Hematopoietic multipotent progenitor cell treated with erythropoietin and hydrocortisone succinate and interleukin-3 and kit ligand, for 17 days (in vitro differentiated cells): ENCODE data around the gene CD276.
"Not testable (repeated sequence)": the region's sequence is repeated elsewhere in the genome, so short reads cannot be mapped to it uniquely, and the experiment has no call there.

Experiments used
- DNase-seq: peaks from one replicate; pipeline ENCODE4 v3.0.0-alpha.2; 2015; ENCODE audit warnings: low spot score

The CD276 gene

DNA sequence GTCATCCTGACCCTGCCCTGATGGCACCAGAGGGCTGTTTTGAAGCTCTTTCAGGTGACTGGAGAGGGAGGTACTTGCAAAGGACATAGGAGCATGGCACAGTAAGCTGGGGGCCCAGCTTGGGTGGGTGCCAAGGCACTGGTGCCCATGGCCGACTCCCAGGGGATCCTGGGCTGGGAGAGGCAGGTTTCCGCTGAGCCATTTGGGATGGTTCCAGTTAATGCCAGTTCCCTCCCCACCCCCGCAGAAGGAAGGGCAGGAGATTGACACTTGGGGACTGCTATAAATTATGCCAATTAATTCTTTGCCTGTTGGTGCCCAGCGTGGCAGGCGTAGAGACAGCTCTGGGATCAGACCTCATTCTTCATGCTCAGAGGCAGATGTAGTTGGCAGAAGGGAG, 26.1 kb downstream of the CD276 start:
- DNase-seq: no peak

DNA sequence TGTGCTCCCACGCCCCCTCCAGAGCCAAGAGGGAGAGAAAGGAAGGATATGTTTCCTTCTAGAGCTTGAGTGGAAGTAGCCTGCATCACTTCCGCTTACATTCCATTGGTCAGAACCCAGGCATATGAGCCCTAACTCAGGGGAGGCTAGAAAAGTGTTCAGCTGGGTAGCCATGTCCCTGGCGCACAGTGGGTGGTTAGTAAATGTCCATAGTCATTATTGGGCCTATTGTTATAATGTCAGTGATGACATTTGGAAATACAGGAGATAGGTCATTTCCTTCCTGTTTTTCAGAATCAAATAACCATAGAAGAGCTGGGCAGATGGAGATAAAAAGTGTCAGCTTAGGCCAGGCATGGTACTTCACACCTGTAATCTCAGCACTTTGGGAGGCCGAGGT, 27.3 kb downstream of the CD276 start:
- DNase-seq: no peak

DNA sequence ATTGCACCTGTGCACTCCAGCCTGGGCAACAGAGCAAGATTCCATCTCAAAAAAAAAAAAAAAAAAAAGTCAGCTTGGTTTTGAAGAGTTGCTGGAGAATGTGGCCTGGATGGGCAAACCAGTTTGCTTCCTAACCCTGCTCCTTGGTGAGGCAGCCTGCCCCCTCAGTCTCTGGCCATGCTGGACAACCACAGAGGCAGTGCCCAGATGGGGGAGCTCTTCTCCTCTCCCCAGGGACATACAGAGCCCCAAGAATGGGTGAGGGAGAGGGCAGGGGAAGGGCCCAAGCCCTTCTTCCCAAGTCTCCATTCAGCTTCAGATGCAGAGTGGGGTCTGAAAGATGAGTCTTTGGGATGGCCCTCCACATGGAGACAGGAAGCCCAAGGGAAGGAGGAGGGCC, 27.9 kb downstream of the CD276 start:
- DNase-seq: no peak

DNA sequence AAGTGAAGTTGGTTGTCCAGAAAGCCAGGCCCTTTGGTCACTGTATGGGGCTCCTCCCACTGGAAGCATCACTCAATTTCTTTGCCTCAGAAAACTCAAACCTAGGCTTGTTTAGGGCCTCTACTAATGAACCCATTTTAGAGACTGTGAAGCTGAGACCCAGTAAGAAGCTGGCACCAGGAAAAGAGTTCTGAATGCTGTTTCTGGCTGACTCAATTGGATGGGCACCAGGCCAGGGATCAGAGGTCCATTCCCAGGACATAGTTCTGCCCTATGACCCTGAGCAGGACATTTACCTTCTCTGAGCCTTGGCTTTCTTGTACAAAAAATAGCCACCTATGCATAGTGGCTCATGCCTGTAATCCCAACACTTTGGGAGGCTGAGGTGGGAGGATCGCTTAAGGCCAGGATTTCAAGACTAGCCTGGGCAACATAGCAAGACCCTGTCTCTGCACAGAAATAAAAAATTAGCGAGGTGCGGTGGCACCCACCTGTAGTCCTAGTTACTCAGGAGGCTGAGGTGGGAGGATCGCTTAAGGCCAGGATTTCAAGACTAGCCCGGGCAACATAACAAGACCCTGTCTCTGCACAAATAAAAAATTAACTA, 30.6 kb downstream of the CD276 start:
- no peak for DNase-seq

DNA sequence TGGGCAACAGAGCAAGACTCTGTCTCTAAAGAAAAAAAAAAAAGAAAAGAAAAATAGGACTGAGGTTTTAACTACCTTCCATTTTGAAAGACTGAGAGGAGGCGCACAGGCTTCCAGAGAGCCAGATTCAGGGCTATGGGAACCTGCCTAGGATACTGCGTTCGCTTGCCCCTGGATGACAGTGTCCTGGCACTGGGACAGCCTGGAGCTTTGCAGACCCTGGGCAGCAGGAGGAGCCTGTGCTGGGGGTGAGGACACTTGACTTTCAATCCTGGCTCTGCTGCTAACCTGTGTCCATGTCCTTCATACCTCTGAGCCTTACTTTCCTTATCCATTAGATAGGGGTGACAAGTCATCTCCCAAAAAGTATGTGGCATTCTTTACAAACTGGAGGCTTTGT, 31.2 kb downstream of the CD276 start:
- no peak for DNase-seq

DNA sequence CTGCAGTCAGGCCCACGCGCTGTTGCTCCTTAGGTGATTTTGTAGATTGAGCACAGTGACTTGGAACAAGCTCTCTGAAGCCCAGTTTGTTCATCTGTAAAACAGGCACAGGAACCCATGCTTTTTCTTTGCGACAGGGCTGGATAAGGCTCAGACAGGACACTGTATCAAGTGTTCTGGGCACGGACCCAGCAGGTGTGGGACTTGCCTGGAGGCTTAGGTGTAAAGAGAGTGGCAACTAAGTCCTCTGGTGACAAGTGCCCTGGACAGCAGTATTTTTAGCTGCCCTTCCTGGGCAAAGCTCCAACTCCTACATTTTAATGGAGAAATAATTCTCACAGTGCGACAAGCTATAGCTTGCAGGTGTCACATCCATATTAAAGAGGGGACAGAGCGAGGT, 32.2 kb downstream of the CD276 start:
- no peak for DNase-seq

DNA sequence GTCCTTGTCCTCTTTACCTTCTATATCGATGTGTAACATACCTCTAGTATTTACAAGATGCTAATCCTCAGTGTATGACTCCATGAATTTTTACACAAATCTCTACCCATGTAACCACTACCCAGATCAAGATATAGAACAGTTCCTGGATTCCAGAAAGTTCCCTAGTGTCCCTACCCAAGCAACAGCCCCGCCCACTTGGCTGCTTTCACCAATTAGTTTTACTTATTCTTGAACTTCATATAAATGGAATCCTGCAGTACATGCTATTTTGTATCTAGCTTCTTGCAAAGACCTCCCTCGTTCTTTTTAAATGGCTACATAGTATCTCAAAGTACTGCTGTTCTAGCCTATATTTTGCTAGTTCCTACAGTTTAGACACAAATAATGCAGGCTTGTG, 33.0 kb downstream of the CD276 start:
- no peak for DNase-seq

DNA sequence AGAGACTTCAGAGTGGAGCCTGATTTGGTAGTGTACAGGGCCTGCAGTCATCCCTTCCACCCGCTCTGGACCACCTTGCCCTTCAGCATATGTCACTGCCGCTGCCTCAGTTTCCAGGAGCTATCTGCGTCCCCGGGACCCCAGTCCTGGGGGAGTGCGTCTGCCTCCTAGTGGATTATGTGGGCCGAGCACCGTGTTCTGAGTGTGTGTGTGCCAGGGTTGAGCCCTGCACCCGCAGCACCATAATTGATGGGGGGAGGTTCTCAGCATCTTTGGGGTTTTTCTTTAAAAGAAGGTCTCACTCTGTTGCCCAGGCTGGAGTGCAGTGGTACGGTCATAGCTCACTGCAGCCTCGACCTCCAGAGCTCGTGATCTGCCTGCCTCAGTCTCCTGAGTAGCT, 33.6 kb downstream of the CD276 start:
- no peak for DNase-seq

DNA sequence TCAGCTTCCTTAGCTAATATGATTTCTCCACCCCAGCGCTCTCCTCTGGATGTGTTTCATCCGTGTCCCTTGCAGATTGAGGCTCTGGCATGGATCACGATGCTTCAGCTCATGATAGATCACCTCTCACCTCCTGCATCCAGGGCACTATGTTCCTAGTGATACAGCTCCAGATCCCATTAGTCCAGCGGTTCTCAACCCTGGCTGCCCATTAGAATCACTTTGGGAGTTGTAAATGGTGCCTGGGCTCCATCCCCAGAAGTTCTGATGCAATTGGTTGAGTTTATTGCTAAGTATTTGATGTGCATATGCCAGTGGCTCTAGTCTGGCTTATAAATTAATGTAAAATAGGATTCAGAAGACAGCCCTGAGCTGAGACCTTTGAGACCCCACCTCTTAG, 34.5 kb downstream of the CD276 start:
- DNase-seq: no peak

DNA sequence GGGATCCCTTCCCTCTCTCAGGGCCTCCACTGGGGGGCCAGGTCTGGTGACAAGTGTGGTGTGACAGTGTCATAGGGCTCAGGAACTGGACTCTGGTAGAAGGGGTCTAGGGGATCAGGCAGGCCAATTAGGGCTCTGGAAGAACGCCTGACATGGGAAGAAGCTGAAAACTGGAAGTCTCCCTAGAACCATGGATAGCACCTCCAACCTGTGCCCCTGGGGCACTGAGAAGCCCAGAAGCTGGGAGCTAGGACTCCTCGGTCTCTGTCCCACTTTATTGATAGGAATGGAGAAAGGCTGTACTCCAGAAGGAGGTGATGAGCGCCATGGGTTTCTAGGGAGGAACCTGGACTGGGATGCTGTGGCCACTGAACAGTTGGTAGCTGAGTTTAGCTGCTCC, 38.2 kb downstream of the CD276 start:
- DNase-seq: no peak

DNA sequence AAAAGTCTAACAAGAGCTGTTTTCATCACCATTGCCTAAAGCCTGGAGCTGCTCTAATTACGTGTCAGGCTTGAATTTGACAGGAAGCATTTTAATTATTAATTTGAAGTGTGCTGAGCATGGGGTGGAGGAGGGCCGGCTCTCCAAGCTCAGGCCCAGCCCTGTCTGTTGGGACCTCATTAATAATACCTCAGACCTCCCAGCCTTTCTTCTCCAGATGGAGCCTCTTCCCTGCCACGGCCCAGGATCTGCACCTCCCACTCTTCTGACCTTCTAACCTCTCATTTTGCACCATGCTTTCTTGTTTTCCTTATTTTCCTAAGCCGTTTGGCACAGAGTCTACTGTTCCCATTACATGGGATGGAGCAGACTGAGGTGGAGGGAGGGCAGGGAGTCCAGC, 39.0 kb downstream of the CD276 start:
- DNase-seq: no peak

DNA sequence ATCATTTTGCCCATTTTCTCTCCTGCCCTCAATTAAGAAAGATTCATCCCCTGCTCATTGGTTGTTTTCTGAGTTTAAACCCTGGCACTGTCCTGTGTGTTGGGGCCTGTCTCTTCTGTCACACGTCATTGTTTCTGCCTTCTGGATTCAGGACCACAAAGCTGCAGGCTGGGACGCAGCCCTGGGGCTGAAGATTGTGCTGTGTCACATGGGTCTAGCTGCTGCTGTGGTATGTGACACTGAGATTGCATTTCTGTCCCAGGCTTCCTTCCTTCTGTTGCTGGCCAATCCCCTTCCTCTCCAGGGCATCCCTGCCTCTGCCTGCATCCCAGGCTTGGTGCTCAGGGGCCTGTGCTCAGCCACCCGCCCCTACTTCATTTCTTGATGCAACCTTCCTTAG, 40.0 kb downstream of the CD276 start:
- no peak for DNase-seq

DNA sequence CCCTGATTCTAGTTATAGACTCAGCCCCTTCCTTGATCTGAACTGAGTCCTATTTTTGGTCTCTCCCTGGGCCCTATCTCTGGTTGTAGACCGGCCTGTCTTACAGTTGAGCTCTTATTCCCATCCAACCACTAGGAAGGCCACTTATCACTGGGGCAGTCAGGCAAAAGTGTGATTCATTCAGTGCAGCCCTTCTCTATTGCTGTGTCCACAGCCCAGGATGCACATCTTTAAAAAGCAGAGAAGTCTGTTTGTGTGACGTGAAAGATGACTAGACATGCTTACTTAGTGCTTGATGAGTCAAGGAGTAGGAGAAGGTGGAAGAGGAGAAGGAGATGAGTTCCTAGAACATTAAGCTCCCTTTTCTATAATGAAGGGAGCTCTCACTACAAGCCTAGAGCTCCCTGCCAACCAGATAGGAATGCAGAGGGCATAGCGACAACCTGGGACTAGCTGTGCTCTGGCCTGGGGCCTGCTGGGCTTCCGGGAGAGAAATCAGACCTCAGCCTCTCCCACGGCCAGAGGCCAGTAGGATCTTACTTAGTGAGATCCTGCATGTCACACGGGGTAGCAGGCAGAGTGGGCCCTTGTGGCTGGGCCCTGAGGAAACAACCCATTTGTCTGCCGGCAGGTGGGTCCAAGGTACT, 43.3 kb downstream of the CD276 start:
- DNase-seq: no peak

DNA sequence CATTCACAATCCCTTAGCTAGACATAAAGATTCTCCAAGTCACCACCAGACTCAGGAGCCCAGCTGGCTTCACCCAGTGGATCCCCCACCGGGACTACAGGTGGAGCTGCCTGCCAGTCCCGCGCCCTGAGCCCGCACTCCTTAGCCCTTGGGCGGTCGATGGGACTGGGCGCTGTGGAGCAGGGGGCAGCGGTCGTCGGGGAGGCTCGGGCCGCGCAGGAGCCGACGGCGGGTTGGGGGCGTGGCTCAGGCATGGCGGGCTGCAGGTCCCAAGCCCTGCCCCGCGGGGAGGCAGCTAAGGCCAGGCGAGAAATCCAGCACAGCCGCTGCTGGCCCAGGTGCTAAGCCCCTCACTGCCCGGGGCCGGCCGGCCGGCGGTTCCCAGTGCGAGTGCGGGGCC, 47.9 kb downstream of the CD276 start:
- DNase-seq: not testable (repeated sequence)

DNA sequence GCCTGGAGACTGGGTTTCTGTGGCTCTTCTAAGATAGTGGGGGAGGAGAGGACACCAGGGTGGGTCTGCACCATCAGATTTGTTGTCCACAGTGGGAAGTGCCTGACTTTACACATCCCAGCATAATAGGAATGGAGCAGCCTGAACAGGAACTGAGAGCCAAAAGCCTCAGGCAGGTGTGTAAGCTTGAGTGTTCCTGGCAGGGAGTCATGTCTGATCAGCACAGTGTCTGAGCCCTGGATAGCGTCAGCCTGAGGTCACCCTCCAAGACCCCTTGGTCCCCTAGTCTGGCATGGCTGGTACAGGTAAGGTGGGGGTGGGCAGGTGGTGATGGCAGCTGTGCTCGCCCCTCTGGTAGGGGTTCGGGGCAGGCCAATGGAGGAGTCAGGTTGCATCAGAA, 48.7 kb downstream of the CD276 start:
- DNase-seq: no peak

DNA sequence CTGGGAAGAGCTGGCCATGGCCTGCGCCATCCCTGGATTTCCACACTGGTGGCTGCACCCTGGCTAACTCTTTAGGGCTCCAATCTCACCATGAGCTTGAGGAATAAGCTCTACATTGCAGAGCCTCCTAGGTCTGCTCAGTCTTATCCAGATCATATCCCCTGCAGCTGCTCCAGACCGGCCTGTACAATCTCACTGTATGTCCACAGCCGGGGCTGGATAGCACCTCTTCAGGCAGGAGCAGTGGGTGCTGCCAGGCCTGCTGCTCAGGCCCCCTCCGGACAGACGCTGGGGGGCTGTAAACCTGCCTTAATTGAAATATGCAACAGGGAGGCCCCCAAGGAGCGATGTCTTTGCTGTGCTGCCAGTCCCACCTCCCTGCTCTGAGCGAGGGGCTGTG, 53.4 kb downstream of the CD276 start:
- DNase-seq: no peak

DNA sequence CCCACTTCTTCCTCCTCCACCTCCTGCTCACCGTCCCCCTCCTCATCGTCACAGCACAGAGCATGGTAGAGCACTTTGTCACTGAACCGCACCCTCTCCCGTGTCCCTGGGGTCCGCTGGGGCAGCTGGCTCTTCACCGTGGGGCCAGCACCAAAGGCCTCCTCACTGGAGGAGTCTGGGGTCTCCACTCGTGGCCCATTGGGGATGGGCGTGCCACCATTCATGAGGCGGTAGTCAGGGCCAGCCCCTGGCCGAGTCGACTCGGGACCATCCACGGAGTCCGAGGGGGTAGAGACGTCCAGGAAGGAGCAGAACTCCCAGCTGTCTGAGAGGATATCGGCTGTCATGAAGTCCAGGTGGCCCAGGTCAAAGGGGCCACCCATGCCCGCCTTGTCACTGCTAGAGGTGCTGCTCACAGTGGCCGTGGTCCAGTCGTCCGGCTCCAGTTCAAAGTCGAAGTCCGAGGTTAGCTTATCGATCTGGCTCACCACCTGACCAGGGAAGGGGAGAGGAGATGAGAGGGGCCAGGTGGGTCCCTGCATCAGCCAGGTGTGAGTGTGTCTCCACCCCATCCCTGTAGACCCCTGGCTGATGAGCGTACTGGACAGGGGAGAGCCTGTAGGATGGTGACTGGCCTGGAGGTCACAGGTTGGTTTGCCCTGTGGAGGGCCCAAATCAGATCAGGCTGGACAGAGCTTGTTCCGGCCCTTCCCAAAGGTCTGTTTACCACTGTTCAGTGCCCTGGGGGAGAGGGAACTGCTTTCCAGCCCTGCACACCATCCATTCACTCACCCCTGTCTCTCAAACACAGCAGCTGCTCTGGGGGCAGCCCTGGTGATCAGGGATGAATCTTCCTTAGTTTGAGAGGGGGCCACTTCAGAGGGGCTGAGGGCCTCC, 56.2 kb downstream of the CD276 start:
- no peak for DNase-seq

DNA sequence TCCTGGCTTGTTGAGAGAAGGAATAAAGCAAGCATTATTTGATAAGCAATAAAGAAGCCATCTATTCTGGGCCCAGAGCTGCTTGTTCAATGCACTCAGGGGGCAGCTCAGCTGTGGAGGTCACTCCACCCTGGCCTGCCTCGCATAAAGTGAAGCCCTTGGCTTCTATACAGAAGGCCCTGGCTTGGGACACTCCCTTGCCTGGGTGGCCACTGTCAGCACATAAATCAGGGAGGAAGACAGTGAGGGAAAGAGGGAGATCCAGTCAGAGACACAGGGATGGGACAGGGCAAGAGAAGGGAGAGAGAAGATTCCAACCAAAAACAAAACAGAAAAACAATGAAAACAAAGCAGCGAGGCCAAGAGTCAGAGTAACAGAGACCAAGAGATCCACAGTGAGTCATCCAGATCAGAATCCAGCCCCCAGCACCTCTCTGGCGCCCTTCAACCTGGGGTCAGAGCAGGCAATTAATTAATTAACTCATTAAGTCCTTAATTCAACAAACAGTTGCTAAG, 57.2 kb downstream of the CD276 start:
- no peak for DNase-seq

DNA sequence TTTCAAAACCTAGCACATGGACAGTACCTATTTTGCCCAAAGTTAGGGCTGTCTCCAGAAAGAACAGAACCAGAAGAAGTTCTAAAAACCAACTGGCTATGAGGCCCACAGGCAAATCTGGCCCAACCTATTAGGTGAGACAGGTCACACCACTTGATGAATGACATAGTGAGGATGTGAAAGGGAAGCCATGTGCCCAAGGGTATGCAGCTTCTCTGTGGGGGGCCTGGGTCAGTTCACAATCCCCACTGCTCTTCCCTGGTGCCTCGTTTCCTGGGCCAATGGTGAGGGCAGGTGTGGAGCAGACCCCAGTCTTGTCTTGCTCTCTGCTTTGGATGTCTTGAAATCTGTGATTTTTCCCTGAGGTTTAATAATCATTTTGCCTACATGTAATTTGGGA, 60.1 kb downstream of the CD276 start:
- no peak for DNase-seq

DNA sequence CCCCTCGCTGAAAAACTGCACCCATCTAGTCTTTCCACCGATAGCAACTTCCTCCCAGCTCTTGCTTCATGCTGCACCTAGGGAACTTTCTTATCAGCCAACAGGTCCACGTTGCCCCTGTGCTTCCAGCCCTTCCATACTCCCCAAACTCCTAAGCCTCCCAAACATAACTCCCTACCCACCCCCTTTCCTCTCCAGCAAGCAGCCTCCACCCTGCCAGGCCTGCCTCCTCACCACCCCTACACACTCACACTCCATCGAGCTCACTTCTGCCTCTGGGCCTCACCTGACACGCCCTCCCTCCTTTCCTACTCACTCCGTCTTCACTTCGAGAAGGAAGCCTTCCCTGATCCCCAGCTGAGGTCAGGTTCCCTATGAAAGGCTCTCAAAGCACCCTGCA, 60.9 kb downstream of the CD276 start:
- no peak for DNase-seq

DNA sequence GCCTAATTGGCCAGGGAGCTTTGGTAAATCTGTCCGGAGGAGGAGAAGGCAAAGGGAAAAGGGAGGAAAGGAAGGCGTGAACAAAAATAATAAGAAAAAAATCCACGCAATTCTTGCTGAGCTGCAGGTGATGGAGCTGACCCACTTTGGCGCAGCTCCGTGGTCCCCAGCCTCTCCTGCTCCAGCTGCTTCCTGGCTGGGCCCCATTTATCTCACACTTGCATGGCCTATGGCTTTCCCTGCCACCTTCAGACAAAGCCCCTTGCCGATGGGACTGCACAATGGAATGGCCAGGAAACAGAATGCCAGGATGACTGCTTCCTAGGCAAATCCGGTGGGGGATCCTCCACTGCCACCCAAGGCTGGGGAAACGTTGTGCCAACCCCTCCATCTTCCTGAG, 62.1 kb downstream of the CD276 start:
- no peak for DNase-seq

DNA sequence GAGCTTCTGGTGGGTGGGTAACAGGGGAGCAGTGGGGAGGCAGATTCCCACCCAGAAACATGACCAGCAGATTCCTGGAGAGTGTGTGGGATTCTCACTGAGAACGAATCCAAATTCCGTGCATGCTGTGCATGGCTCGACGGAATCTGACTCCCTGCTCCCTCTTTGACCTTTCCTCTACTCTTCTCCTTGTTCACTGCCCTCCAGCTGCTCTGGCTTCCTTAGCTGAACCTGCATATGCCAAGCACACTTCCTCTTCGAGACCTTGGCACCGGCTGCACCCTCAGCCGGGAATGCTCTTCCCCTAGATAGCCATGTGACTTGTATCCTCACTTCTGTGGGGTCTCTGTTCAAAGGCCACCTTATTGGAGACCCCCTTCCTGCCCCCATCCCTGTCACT, 62.7 kb downstream of the CD276 start:
- no peak for DNase-seq
